GM20431 (cell line): Measurements from ENCODE around the gene ADM2.

ENCODE experiments used
- in situ Hi-C: fragments of 300-500 bp; cut with MseI, MboI; formaldehyde crosslinking; loops from one replicate; pipeline ENCODE4 v1.15.0; 2020; ENCODE audit warnings: low sequenced_read_pairs; ENCODE audit not compliant: unreplicated experiment

Gene ADM2

GRCh38 chr22:50522806-50523438 lies 41.6 kb downstream of the ADM2 start:
- in situ Hi-C loops, result no loop called here

GRCh38 chr22:50523458-50523805 lies 42.1 kb downstream of the ADM2 start:
- in situ Hi-C loops, result no loop called here

GRCh38 chr22:50523806-50524675 lies 42.7 kb downstream of the ADM2 start:
- in situ Hi-C loops, result no loop called here

GRCh38 chr22:50524676-50525103 lies 43.3 kb downstream of the ADM2 start:
- in situ Hi-C loops, result no loop called here

- in situ Hi-C loops, result no loop called here
Measured at GRCh38 chr22:50525104-50525857, 43.9 kb downstream of the ADM2 start, which contains the start of gene SCO2. Gene SCO2 (minus strand): TSS chr22:50525598. CDS start chr22:50524411, 1,187 bp downstream.

DNA sequence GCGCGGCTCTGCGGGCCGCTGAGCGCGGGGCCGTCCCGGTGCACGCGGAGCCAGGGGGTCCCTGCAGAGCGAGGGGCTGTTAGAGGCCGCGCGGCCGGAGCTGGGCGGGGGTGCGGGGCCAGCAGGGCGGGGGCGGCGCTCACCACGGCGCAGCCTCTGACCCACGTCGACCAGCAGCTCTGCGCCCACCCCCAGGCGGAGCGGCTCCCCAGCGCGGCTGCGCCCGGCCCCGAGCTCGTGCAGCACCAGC lies 44.4 kb downstream of the ADM2 start:
- in situ Hi-C loops, result no loop called here

GRCh38 chr22:50526108-50526833 lies 44.9 kb downstream of the ADM2 start:
- in situ Hi-C loops, result no loop called here

DNA sequence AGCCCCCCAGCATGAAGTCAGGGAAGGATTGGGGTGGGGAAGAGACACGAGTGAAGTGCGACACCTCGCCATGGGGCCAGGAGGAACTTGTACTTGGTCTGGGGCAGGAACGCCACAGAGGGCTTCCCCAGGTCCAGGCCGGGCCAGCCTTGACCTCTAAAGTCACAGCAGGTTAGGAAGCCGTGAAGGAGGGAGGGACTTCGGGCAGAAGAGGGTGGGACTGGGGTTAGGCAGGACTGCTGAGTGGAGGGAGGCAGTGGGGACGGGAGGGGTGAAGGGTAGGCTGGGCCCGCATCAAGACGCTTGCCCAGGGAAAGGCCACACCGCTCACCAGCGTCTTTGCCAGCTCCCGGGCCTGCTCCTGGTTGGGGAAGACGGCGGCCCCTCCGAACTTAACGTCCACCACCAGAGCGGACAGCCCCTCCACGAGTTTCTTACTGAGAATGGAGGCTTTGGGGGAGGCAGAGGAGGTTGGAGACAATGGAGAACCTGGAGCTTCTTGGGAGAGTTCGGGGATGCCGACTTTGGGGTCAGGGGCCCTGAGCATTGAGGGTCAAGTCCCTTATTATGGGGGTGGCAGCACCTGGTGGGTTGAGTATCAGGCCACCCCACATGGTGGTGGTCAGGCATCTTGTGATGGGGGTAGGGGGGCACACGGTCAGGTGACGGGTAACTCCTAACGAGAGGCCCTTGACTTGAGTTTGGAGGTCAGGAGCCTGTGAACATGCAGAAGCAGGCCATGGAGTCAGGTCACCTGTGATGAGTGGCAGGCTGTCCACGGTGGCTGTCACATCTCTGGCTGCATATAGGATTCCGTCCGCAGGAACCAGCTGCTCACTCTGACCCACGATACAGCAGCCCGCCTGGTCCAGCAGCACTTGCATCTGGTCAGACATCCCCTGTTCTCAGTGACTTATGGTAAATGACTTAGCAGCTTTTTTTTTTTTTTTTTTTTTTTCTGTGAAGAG lies 45.8 kb downstream of the ADM2 start:
- in situ Hi-C loops, result no loop called here

DNA sequence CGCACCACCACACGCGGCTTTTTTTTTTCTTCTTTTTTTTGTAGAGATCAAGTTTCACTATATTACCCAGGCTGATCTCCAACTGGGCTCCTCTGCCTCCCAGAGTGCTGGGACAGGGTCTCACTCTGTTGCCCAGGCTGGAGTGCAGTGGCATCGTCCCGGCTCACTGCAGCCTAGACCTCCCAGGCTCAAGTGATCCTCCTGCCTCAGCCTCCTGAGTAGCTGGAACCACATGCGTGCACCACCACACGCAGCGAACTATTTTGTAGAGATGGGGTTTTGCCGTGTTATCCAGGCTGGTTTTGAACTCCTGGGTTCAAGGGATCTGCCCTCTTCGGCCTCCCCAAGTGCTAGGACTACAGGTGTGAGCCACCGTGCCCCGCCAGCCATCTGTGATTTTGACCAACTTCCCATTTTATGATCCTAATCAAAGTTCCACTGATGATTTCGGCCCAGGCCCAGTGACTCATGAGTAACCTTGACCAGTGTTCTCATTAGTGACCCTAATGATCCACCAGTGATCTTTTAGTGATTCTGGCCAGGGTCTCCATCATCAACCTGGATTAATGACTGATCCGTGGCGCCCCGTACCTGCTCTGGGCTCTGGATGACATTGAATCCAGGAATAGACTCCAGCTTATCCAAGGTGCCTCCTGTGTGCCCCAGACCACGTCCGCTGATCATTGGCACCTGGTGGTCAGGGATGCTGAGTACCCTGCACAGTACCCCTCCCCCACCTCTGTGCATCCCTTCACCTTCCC lies 46.8 kb downstream of the ADM2 start:
- in situ Hi-C loops, result no loop called here

DNA sequence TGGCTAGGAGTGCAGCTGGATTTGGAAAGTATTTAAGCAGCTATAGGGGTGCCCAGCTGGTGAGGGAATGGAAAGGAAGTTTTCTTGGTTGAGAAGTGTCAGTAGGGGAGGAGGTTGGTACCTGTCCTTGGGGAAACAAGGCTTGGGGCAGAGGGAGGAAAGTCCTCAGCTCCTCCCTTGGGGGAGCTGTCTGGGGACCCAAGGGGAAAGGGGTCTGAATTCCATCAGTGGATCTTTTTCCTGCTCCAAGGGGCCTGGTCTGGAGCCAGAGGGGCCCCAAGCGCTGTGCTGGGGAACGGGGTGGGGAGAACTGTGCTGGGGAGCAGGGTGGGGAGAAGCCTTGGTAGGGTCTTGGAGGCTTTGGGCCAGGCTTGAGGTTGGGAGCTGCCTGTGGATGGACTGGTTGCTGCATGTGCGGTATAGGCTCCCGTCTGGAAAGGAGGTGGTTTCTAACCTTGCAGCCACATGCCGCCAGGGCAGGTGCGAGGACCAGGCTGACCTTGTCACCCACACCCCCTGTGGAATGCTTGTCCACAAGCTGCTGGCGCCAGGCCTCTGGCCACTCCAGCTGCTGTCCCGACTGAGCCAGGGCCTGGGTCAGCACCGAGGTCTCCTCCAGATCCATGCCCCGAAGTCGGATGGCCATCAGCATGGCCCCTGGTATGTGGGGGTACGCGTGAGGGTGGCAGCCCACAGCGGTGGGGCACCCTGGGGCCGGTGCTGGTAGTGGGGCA lies 47.5 kb downstream of the ADM2 start:
- in situ Hi-C loops, result no loop called here

DNA sequence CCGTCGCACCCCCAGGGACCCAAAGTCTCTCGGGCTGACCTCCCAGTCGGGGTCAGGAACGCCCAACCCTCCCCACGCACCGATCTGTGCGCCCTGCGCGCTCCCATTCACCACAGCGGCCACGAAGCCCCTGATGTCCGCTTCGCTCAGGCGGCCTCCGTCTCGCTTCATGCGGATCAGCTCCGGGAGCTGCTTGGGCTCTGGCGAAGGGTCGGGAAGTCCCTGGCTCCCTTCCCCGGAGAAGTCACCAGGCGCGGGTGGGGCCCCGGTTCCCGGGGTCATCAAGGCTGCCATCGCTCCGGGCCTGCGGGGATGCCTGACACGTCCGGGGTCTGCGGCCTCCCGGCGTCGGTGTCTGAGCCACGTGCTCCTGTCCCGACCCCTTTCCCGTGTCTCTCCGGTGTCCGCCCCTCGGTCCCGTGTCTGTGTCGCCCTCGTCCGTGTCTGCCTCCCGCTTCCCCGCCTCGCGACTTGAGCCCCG lies 48.1 kb downstream of the ADM2 start:
- in situ Hi-C loops, result no loop called here

DNA sequence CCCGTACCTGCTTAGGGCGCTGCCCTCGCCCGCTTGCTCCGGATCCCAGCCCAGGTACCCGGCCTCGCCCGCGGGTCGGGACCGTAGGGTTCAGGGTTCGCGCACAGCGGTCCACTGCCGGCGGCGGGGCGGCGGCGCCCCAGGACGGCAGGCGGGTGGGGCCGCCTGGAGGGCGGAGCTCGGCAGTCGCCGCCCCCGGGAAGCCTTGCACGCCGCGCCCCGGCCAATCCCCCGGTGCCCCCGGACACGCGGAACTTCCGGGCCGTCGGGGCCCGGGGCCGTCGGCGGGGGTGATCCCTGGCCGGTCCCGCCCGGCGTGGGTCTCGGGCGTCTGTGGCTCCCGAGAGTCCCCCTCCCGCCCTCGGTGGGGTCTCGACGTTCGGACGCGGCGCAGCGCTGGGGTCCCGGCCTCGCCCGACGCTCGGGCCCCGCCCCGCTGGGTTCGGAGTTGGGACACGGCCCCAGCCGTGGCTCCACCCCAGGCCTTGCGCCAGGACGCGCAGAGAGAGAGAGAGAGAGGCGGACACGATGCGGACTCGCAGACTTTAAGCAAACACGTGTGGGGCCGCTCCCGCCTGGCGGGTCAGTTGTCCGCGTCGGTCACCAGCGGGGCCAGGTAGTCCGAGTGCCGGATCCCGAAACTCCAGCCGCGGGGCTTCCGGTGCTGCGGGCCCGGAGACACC lies 48.7 kb downstream of the ADM2 start, which contains the start of gene TYMP:
TSS of gene TYMP (minus strand) at position 116 of the 683 bp plus-strand sequence. CDS start 303 bp downstream, outside the sequence.
- in situ Hi-C loops, result no loop called here

- in situ Hi-C loops, result no loop called here
Measured at GRCh38 chr22:50530580-50530876, 49.2 kb downstream of the ADM2 start.

DNA sequence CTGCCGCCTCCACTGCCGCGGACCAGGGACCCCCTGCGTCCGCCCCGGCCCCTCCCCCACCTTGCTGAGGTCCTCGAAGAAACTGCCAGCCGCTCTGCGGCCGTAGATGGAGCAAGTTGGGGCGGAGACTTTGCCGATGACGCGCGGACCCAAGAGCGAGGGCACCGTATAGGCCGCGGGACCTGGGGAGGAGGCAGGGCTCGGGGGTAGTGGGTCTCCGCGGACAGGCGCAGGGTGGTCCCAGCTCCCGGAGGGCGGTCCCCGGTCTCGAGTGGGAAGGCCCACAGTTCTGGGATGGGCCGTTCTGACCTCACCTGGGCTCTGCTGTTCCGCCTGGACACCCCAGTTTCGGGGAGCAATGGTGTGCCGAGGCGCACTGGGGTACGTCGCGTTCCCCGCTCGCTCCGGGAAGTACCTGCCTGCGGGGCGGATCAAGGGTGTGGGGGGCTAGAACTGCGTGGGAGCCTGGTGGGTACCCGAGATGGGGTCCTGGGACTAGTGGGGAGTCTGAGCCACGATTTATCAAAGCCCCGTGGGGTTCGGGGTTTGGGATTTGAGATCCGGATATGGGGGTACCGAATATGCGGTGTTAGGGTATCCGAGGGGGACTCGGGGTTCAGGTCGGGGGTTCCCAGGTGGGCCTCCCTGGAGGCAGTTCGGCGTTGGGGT lies 49.7 kb downstream of the ADM2 start:
- in situ Hi-C loops, result no loop called here

DNA sequence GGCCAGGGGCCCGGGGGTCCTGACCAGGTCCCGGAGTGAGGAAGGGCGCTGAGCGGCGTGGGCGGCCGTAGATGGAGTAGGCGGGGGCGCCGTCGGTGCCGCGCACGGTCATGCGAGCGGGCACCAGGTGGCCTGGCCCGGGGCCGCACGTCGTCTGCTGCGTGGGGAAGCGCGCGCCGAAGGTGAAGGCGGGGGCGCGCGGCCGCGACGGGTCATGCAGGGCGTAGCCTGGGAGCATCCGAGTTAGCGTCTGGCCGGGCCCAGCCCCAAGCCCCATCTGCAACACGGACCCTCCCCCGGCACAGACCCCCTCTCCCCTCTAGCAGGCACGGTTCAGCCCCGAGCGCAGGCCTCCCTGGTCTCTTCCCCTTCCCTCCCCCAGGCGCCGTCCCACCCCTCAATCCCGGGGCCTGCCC lies 50.2 kb downstream of the ADM2 start:
- in situ Hi-C loops, result no loop called here

GRCh38 chr22:50531962-50532674 lies 50.8 kb downstream of the ADM2 start:
- in situ Hi-C loops, result no loop called here
